HG02571 (cell line): ENCODE measurements around the gene ATXN1.

ENCODE experiments used
- ATAC-seq: cut with Tn5 transposase; IDR thresholded peaks from one replicate; pipeline ENCODE4 v1.9.1; 2021; ENCODE audit warnings: mild to moderate bottlenecking, moderate library complexity; ENCODE audit not compliant: unreplicated experiment

The ATXN1 gene

DNA sequence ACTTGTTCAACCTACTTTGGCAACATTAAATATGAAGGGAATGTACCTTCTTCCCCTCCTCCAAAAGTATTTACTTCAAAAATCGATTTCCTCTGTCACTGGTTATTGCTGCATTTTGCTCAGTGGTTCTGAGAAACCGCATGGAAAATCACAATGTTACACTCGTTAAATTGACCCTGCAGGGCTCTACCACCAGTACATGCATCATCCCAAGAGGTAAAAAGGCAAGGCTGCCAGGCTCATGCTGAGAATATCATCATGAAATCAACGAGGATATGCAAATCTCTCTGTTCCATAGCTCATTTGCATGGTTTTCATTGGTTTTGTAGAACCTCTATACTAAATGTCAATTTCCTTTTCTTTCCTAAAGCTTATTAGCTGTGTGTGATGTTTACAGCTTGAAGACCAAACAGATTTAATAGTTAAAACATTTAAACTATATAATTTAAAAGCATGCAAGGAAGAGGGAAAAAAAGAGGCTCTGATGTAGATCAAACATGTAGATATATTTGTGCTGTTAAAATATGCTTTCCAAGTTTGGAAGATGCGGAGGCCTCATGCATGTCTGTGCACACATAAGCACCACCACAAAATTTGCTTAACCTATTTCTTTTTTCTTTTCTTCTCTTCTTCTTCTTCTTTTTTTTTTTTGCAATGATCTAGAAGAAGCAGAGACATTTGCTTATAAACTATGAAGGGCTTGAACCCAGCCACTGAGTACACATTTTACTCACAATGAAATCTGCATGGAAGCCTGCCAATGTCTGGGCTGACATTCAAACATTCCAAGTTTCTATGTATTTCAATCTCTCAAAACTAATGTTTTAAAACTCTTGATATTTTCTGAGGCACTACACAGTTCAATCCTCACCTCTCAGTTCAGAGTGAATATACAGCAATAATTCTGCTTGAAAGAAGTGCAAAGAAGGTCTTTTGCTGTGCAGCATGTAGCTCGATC, 328.9 kb downstream of the ATXN1 start:
- ATAC-seq, result peak; percentile 52

DNA sequence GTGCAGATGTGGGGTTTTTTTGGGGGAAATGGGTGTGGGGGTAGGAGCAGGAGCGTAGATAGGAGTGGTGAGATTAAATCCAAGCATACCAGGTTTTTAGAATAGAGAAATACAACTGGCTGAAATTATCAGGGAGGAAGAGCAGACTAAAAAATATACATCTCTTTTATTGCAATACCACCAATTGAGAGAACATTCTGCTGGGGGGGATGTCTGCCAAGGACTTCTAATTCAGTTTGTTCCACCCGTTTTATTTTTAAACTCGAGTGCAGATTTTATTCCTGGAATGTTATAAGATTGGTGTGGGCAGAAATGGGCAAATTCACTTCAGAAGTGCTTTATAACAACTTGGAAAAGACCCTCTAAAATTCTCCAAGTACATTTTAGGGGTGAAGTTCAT, 330.2 kb downstream of the ATXN1 start:
- no peak for ATAC-seq

DNA sequence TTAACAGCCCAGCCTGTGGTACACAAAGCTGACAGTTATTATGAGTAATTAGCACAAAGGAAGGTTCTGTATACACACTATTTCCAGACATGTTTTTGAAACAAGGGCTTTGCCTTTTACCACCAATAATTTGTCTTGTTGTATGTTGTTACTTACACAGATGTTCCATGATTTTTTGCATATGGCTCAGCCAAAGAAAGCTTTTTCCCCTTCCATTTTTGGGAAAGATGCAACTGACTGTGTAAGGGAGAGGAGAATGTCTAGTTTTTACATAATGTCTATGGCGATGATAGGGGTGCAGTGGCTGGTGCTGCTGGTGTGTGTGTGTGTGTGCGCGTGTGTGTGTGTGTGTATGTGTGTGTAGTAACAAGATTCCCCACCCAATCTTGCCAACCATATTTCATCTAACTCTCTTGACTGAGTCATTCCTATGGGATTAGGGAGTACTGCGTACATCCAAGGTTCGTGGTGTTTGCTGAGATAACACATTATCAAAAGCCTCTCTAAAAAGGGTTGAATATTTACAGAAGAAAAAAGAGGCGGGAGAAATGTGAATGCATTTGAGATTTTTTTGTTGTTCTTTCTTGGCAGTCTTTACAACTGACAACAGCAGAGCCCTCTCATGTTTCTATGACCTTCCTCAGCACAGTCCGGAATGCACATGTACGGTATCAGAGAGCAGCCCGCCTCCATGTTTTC, 330.7 kb downstream of the ATXN1 start:
- ATAC-seq, result no peak

DNA sequence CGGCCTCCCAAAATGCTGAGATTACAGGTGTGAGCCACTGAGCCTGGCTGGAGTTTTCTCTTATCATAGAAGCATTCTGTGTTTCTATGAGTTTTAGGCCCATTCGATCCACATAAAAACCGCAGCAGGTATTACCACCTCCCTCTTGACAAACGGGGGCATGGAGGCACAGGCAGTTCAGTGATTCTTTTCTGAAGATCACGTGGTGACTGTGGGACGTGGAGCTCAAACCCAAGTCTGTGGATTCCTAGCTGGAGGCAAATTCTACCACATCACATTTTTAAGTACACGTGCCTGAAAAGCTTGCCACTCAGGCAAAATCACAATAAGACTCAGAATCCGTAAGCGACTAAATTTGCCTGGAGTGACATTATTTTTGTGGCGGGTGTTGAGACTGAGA, 331.6 kb downstream of the ATXN1 start:
- no peak for ATAC-seq

DNA sequence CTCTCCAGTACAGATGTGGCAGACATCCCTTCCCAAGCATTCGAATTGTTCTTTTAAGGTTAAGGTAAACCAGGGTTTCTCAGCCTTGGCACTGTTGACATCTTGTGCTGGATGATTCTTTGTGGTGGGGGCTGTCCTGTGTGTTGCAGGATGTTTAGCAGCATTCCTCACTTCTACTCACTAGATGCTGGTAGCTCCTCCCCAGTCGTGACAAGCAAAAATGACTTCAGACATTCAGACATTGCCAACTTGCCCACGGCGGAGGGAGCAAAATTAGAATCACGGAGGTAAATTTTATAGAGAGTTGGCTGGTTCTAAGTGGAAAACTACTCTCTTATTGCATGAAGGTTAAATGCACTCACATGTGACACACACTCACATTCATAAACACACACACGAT, 334.1 kb downstream of the ATXN1 start:
- ATAC-seq, result no peak

DNA sequence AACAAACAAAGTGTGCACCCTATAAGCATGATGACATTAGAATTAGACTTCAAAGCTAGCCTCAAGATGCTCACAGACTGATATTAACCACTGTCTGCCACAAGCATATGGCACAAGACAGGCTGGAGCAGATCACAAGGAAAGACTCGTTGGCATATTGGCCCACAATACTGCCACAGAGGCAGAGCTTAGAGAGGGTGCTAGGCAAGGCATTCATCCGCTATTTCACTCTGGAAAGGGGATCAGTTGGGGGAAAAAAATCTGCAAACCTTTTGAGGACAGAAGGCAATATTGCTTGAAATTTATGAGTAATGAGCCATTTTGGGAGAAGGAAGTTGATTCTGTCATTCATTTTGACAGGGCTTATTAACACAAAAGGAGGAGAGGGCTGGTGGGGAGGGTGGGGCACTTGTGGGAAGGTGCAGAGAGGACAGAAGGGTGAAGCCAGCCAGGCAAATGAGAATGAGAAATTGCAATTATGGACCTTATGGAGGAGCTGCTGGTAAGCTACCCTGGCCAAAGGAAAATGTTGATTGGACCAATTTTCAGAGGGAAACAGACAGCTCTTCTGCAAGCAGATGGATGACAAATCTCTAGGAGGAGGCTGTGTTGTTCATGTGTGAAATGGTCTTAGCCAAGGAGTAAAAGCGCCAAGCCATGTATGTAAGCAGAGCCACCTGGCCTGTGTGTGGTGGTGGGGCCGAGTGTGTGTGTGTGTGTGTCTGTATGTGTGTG, 335.2 kb downstream of the ATXN1 start:
- no peak for ATAC-seq

DNA sequence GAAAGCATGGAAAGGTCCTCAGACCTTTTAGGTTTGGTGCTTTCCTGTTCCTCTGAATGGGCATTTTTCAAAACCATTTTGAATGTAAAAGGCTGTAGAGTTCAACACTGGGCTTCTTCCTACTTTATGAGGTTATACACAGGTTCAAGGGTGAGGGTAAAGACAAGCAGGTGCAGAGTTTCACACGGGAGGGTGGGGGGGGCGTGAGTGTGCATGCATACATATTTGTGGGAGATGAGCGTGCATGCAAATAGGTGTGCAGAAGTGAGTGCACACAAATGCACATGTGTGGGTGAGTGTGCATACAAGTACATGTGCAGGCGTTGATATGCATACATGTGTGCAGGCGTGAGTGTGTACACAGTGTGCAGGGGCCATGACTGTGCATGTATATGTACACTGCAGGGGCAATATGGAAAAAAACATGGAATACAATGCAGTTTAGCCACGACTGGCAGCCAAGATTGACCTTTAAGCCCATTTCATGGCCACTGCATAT, 339.7 kb downstream of the ATXN1 start:
- peak; percentile 2 for ATAC-seq

DNA sequence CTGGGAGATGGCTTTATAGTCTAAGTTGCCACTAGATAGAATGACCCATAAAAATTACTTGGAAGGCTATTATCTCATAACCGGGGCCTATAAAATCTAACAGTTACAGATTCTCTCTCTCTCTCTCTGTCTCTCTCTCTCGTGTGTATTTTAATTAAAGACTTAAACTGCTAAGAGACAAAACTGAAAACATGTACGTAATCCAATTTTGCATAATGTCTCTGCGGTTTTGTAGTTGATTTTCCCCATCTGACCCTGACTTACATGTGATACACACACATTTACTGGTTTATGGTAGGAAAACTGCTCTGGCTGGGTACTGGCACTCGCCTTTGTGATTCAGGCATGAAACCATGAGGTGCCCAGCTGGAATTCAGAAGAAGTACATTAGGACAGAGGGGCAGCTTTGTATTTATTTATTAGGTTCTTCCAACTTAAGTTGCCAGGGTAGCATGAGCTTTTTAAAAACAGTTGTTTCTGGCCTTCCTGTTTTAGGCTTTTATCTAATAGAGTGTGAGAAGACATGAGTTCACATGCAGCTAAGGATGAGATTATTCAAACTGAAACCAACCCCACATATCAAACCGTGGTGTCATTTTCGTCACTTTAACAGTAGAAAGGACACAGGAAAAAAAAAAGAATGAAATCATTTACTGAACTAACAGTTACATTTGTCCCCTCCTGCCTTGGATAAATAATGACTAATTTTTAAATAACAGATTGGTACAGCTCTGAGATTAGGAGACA, 340.4 kb downstream of the ATXN1 start:
- ATAC-seq, result peak; percentile 61

DNA sequence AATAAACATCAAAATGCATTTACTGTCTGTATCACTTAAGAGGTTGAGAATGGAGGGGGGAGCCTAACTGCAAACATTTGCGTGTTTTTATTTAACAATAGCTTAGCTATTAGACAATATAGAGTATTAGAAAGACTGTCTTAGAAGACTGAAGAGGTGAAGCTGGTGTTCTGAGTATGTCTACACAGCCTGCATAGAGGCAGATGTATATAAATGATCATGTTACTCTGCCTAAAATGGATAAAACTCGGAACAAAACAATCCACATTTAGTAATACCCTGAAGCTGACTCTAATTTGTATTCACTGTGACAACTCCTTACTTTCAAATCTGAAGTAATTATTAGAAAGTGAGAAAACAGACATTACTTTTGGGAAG, 340.9 kb downstream of the ATXN1 start:
- ATAC-seq, result no peak

DNA sequence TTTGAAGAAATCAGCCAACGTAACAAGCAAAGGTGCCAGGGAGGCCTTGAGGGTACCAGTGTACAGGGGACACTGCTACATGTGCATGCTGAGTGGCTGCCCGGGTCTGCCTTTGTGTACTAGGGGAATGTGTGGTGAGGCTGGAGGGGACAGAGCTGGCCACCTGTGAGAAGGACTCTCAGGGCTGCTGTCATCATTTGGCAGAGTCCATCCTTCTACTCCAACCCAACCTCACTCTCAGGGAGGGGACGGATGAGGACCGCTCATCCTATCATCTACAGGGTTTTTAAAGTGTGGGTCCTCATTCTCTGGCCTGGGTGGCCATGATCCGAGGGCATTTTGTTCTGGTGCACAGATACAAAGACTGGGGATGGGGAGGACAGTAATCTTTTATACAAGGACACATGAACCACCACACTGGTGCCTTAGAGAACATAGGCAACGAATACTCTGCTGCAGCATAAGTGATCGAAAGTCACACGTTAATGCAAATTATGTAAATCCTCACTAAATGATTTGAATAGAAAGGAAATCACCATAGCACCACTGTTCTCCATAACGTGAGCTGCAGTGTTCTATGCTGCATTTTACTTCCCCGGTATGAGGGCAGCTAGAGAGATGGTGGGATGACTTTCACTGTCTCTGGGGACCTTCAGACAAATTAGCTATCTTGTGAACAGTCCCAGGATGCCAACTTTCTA, 341.5 kb downstream of the ATXN1 start:
- ATAC-seq, result peak; percentile 60

DNA sequence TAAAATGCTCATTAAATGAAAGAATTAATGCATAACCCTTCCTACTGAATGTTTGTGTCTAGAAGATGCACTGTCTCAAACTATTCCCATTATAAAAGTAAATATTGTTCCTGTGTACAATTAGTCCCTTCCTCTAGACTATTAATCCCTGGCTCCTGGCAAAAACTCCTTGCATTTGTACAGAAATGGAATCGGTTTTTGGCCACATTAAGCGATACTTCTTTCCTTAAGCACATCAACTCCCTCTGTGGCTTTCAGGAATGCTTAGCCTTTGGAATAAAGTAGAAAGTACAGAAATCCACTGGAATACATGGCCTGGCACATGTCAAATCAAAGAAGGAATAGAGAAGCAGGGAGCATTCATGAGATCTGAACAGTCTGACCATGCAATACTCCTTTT, 343.1 kb downstream of the ATXN1 start:
- no peak for ATAC-seq

DNA sequence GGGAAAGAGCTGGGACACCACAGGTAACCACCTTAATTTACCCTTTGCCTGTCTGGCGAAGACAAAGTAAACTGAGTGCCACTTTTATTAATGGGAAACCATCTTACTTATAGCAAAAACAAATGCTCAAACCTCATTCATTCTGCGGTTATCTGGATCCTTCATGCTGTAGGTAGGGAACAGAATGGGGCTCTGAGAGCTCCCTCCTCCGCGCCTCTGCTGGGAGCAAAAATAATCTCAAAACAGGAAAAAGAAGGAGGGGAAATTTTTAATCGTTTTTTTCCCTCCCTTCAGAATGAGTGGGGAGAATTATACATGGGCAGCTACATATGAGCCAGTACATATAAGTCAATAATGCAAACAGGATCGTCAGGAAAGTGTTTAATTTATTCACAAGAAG, 345.6 kb downstream of the ATXN1 start:
- no peak for ATAC-seq

DNA sequence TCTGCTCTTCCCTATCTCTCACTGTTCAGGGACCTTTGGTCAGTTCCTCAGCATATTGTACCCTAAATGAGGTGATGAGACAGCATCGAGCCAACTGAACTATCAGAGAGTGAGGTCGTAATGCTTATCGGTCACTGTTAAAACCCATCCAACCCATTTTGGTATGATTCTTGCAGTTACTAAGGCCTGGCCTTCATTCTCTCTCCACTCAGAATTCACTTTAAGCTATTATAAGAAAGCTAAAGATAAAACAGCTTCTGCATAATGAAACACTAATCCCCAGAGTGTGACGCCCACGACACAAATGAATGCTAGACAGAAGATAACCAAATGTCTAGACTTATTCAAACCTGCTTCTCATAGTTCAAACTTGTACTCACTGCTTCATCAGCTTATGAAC, 347.1 kb downstream of the ATXN1 start:
- ATAC-seq, result peak; percentile 51

DNA sequence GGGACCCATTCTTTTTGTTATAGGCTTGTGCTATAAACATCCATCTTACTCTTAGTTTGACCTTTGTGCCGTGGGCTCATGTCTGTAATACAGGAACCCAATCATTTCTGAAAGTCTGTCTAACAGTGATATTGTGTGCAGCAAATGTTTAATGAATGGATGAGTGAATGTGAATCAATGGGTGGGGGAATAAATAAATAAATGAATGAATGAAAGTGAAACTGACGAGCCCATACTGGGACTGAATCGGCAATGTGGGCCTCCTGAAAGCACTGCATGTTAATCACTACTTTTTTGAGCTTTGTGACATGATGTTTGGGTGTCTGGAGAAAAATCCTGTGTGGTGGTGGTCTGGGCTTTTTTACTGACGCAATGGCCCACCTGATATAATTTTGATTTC, 347.9 kb downstream of the ATXN1 start:
- ATAC-seq, result no peak

DNA sequence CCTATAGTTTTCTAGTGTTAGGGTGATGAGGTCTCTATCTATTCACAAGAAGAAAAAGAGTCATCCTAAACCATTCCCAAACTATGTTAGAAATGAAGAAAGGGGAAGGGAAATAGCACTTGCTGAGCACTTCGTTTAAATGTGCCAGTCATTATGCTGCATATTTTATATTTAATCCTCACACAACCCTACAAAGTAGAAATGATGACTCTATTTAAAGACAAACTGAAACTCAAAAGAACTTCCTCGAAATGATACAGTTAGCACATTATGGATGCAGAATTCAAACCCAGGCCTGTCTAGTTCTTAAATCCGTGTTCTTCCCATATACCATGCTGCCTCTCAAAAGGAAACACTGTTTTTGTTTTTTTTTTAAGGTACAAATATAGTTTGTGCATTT, 348.3 kb downstream of the ATXN1 start:
- ATAC-seq, result no peak

DNA sequence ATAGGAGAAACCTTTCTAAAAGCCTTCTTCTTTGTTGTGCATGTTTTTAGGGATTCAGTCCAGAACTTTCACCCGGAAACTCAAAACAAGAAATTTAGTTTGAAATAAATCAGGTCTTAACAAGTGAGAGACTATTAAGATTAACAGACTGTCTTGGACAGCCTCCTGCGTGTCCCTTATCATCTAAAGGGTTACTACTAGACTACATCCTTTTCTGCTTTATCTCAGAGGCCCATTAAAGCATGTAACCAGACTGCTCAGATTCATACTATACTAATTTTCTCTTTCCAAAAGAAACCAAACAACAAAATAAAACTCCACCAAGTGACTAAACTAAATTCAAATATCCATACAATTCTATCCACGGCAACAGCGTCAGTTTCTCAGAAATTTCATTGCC, 349.1 kb downstream of the ATXN1 start:
- ATAC-seq, result no peak

DNA sequence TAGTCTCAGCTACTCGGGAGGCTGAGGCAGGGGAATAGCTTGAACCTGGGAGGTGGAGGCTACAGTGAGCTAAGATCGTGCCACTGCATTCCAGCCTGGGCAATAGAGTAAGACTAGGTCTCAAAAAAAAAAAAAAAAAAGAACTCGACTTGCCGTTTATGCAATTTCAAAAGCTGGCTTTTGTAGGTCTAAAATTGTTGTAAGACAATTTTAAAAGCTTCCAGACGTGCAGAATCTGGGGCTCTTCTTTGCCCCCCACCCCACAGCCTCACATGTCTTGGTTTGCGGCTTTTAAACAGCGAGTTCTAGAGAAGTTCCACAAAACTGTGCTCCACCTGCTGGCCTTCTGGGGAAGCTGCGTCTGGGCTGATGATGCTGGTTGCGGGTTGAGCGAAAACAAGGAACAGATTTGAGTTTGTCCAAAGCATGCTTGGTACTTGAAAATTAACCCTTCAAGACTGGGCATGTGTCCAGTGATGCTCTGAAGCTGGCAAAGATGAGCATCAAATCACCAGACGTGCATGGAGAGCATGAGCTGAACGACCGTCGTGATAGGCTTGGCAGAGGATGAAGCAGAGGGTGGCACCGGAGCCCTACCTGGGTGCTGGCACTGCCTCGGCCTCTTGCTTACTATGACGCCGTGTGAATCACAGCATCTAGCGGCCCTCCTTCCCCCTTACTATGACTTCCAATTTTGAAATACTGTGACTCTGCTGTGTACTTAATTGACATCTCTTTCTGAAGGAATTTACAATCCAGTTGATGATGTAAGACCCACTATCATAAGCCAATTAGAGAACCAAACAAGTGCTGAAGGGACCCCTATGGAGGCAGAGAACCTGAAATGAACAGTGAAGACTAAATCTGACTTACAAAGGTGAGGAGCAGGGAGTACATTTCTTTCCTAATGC, 351.5 kb downstream of the ATXN1 start:
- ATAC-seq, result no peak

DNA sequence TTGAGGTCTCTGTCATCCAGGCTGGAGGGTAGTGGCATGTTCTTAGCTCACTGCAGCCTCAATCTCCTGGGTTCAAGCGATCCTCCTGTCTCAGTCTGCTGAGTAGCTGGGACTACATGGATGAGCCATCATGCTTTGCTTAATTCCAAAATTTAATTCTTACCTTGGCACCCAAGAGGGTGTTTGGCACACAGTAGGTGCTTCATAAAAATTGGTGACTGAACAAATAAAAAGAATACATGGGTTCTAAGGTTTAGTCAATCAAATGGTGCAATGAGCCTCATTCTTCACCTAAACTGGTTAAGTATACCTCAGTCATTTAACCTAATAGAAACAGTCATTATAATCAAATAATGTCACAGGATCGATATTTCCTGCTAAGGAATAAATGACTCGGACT, 352.5 kb downstream of the ATXN1 start:
- ATAC-seq, result no peak

DNA sequence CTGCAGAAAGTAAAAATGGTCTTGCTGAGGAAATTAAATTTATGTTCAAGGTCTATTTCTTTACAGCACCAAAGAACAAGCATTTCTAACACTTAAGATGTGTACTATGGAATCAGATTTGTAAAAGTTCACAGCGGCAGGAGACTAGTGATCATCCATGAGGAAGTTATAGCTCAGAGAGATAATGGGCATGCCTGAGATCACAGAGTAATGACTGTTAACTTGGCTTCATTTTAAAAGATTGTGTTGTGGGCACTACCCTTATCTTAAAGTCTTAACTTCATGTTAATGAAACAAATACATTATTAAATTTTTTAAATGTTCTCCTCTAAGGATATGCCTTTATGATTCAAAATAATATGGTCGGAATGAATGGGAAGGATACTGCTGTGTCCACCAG, 354.3 kb downstream of the ATXN1 start:
- no peak for ATAC-seq
